ENCODE data around the gene MAD1L1. TPM values are rescaled to one million over a fixed set of nuclear protein-coding genes. Genes with fewer than 3 reads are reported as not detected.

Gene MAD1L1
- total and polyA plus RNA-seq, 2 of the 13 experiments (the other 11 are each of a cell fraction or from before 2014, with no cell fraction given), result 17.4 to 64.7 TPM

DNA sequence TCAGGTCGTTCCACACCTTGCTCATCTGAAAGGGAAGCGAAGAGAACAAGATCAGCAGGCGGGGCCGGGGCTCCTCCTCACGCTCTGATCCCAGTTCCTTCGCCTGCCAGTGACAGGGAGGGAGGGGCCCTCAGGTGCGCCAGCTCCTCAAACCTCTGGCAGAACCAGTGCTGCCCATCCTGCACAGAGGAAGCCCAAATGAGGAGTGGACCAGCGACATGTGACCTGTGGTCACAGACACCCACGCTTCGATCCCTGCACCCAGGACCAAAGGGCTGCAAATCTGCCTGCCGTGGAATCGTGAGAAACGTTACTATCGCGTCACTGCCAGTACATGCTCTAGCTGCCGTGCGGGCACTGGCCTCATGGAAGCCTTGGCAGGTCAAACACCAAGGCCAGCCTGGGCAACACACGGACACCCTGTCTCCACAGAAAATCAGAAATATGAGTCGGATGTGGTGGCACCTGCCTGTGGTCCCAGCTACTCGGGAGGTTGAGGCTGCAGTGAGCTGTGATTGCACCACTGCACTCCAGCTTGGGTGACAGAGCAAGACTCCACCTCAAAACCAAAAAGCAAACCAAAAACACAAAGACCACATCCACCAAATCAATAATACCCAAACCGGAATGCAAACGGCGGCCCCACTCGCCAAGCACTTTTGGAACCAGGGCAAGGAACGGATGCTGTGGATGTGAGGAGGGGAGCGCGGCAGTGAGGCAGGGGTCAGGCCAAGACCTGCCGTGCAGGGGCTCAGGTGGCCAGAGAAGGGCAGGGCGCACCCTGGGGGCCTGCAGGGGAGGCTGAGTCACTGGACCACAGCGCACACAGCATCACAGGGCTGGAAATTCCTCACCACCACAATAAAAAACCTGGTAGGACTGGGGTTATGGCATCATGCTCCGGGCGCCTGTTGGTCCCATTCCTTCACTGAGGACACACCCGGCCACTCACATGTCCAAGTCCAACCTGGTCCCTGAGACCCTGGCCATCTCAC, 22.7 kb upstream of the MAD1L1 start (continued):
- TF ChIP-seq, protein P1, sequence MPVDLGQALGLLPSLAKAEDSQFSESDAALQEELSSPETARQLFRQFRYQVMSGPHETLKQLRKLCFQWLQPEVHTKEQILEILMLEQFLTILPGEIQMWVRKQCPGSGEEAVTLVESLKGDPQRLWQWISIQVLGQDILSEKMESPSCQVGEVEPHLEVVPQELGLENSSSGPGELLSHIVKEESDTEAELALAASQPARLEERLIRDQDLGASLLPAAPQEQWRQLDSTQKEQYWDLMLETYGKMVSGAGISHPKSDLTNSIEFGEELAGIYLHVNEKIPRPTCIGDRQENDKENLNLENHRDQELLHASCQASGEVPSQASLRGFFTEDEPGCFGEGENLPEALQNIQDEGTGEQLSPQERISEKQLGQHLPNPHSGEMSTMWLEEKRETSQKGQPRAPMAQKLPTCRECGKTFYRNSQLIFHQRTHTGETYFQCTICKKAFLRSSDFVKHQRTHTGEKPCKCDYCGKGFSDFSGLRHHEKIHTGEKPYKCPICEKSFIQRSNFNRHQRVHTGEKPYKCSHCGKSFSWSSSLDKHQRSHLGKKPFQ (CRISPR knock-in tag; IDR thresholded peaks at IDR 0.05; ENCODE audit: insufficient replicate concordance), result no peak
- no peak for TF ChIP-seq ZNF432 (CRISPR knock-in tag; IDR thresholded peaks at IDR 0.05; ENCODE audit: borderline replicate concordance)
- TF ChIP-seq KLF11 (CRISPR knock-in tag; IDR thresholded peaks at IDR 0.05), result no peak
- no peak for TF ChIP-seq ZNF788 (CRISPR knock-in tag; IDR thresholded peaks at IDR 0.05; ENCODE audit: borderline replicate concordance)
- TF ChIP-seq, protein P2, sequence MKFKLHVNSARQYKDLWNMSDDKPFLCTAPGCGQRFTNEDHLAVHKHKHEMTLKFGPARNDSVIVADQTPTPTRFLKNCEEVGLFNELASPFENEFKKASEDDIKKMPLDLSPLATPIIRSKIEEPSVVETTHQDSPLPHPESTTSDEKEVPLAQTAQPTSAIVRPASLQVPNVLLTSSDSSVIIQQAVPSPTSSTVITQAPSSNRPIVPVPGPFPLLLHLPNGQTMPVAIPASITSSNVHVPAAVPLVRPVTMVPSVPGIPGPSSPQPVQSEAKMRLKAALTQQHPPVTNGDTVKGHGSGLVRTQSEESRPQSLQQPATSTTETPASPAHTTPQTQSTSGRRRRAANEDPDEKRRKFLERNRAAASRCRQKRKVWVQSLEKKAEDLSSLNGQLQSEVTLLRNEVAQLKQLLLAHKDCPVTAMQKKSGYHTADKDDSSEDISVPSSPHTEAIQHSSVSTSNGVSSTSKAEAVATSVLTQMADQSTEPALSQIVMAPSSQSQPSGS (CRISPR knock-in tag; IDR thresholded peaks at IDR 0.05), result no peak
- no peak for TF ChIP-seq ZNF317 (CRISPR knock-in tag; IDR thresholded peaks at IDR 0.05)
- TF ChIP-seq ZNF616 (CRISPR knock-in tag; IDR thresholded peaks at IDR 0.05; ENCODE audit: low read depth), result no peak
- no peak for TF ChIP-seq PRMT3 (CRISPR knock-in tag; IDR thresholded peaks at IDR 0.05; ENCODE audit: borderline replicate concordance, low read depth)
- TF ChIP-seq ISL2 (CRISPR knock-in tag; IDR thresholded peaks at IDR 0.05), result no peak

All from HepG2 (cell line).